ENCODE results near the gene TET2. TPM values are rescaled to one million over a fixed set of nuclear protein-coding genes. Genes with fewer than 3 reads are reported as not detected.

TET2 gene
- total and polyA plus RNA-seq, 7 donors, result 2.4 to 30.9 (median 24.6) TPM

DNA sequence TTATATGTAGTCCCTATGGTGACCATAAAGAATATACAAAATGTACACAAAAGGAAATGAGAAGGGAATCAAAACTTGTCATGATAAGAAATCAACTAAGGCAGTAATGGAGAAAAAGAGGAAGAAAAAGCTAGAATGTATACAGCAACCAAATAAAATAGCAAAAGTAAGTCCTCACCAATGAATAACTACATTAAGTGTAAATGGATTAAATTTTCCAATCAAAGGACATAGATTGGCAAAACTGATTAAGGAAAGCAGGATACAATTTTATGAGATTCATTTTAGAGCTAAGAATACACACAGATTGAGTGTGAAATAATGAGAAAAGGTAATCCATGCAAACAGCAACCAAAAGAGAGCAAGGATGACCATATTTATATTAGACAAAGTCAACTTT lies 157.4 kb downstream of the TET2 start:
- H3K27me3 ChIP-seq, result no peaks in the 10 kb centered on the region
- H3K9me3 ChIP-seq, result peaks cover 0 to 12% (median 5%) of the 10 kb centered on the region in 4 donors
- no peak overlapping the region for H3K4me3 ChIP-seq
- no peaks in the 10 kb centered on the region for H3K36me3 ChIP-seq
- no peak for DNase-seq
- intact Hi-C loops (cut with DNase I), result no loop called here
- no peak overlapping the region for H3K27ac ChIP-seq
- H3K4me1 ChIP-seq, result no peaks in the 10 kb centered on the region
- TF ChIP-seq POLR2AphosphoS5 (IDR thresholded peaks at IDR 0.05) (no peak), EP300 (IDR thresholded peaks at IDR 0.05) (no peak), POLR2A (IDR thresholded peaks at IDR 0.05) (no peak)
- TF ChIP-seq, protein P1, sequence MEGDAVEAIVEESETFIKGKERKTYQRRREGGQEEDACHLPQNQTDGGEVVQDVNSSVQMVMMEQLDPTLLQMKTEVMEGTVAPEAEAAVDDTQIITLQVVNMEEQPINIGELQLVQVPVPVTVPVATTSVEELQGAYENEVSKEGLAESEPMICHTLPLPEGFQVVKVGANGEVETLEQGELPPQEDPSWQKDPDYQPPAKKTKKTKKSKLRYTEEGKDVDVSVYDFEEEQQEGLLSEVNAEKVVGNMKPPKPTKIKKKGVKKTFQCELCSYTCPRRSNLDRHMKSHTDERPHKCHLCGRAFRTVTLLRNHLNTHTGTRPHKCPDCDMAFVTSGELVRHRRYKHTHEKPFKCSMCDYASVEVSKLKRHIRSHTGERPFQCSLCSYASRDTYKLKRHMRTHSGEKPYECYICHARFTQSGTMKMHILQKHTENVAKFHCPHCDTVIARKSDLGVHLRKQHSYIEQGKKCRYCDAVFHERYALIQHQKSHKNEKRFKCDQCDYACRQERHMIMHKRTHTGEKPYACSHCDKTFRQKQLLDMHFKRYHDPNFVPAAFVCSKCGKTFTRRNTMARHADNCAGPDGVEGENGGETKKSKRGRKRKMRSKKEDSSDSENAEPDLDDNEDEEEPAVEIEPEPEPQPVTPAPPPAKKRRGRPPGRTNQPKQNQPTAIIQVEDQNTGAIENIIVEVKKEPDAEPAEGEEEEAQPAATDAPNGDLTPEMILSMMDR (IDR thresholded peaks at IDR 0.05), result no peak

DNA sequence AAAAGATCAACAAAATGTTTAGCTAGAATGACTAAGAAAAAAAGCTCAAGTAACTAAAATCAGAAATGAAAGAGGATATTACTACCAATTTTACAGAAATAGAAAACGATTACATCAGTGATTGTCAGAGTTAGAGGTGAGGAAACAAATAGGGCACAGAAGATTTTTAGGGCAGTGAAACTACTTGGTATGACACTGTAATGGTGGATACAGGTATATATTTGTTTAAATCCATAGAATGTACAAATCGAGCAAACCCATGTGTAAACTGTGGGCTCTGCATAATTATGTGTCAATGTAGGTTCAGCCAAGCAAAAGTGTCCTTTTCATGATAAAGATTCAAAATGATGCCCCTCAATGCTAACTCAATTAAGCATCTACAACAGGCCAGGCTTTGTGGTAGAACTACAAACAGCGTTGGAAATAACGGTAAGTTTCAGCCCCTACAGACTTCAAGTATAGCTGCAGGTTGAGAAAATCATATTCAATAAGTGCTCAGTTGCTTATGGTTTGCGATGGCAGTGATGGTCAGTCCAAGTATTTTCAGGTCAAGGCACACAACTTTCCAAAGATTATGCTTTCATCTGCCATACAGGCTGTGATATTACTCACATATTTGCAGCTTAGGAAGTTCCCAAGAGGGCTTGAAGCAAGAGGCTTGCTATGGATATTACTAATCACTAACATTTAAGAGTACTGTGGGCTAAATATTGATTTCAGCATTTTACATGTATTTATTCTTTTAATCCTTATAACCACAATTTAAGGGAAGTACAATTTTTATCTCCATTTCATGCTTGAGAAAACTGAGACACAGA lies 158.6 kb downstream of the TET2 start:
- Histone ChIP-seq H3K27ac (no peak overlapping the region), H3K4me1 (no peaks in the 10 kb centered on the region), H3K27me3 (no peaks in the 10 kb centered on the region), H3K4me3 (no peak overlapping the region), H3K9me3 (peaks cover 0 to 12% (median 5%) of the 10 kb centered on the region in 4 donors), H3K36me3 (no peaks in the 10 kb centered on the region)
- TF ChIP-seq, protein P1 (IDR thresholded peaks at IDR 0.05), result no peak
- TF ChIP-seq POLR2AphosphoS5 (IDR thresholded peaks at IDR 0.05) (no peak), EP300 (IDR thresholded peaks at IDR 0.05) (no peak), POLR2A (IDR thresholded peaks at IDR 0.05) (no peak)
- intact Hi-C loops (cut with DNase I), result no loop called here
- DNase-seq, result no peak
- WGBS, 2 donors, result 80 to 90% methylated on average over 5 of the region's 5 CpGs

DNA sequence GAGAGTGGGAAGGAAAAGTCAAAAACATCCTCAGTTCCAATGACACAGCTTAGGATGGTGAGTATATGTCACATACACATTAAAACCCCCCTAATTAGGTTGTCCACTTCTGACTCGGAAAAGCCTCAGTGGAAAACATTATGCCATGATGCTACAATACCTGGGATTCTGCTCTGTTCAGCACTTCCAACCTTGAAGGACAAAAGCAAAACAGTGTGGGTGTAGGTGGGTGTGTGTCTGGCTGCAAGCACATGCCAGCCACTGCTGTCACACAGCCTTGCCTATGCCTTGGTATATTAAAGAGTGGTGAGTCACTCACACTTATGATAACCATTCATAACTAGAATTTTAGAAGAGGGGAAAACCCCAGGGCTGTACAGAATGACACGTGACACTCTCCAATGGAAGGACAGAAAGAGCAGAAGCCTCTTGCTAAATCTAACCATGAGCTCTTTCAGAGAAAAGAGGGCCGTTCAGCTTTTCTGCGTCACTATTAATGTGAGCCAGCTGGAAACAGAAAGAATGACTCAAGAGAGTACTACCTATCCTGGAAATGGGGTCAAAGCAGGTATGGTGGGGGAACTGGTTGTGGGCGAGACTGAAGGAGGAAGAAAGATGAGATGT lies 159.6 kb downstream of the TET2 start:
- Histone ChIP-seq H3K27ac (no peak overlapping the region), H3K4me1 (no peaks in the 10 kb centered on the region), H3K4me3 (no peak overlapping the region), H3K27me3 (no peaks in the 10 kb centered on the region), H3K9me3 (peaks cover 0 to 12% (median 5%) of the 10 kb centered on the region in 4 donors), H3K36me3 (no peaks in the 10 kb centered on the region)
- WGBS, 2 donors, result 70 to 77% methylated on average over 5 of the region's 5 CpGs
- intact Hi-C loops (cut with DNase I), result no loop called here
- TF ChIP-seq EP300 (IDR thresholded peaks at IDR 0.05), result no peak
- TF ChIP-seq, protein P1 (IDR thresholded peaks at IDR 0.05), result no peak
- DNase-seq, result no peak

- H3K36me3 ChIP-seq, result no peaks in the 10 kb centered on the region
- TF ChIP-seq, protein P1 (IDR thresholded peaks at IDR 0.05), result no peak
- TF ChIP-seq EP300 (IDR thresholded peaks at IDR 0.05), result no peak
- DNase-seq, result no peak
- peaks cover 0 to 12% (median 5%) of the 10 kb centered on the region in 4 donors for H3K9me3 ChIP-seq
- no peaks in the 10 kb centered on the region for H3K27me3 ChIP-seq
- no peak overlapping the region for H3K4me3 ChIP-seq
- H3K27ac ChIP-seq, result no peak overlapping the region
- intact Hi-C loops (cut with DNase I), result no loop called here
- no peaks in the 10 kb centered on the region for H3K4me1 ChIP-seq
- WGBS, 2 donors, result 77 to 88% methylated on average over 3 of the region's 3 CpGs
These were observed 160.1 kb downstream of the TET2 start for GRCh38 chr4:105306820-105307219.

All from sigmoid colon (tissue), 7 donors.